HG03095 (cell line): Measurements from ENCODE around the gene NBEAL1.
"Not testable (repeated sequence)": the region's sequence is repeated elsewhere in the genome, so short reads cannot be mapped to it uniquely, and the experiment has no call there.

ENCODE experiments used
- ATAC-seq: cut with Tn5 transposase; IDR thresholded peaks from one replicate; pipeline ENCODE4 v1.9.1; 2021; ENCODE audit warnings: moderate library complexity; ENCODE audit not compliant: unreplicated experiment

NBEAL1 gene

DNA sequence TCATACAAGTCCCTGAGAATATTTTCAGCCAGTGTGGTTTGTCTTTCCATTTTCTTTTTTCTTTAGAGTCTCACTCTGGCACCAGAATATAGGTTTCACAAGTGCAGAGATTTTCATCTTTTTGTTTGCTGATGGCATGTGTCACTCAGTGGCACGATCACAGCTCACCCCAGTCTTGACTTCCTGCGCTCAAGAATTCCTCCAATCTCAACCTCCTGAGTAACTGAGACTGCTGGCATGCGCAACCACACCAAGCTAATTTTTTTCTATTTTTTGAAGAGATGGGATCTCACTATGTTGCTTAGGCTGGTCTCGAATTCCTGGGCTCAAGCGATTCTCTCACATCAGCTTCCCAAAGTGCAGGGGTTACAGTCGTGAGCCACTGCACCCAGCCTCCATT, 23.9 kb downstream of the NBEAL1 start:
- ATAC-seq, result no peak

DNA sequence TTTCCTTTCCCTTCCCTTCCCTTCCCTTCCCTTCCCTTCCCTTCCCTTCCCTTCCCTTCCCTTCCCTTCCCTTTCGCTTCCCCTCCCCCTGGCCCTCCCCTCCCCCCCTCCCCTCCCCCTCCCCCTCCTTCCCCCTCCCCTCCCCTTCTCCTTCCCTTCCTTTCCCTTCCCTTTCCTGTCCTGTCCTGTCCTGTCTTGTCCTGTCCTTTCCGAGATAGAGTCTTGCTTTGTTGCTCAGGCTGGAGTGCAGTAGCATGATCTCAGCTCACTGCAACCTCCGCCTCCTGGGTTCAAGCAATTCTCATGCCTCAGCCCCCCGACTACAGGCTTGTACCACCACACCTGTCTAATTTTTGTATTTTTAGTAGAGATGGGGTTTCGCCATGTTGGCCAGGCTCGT, 24.5 kb downstream of the NBEAL1 start:
- ATAC-seq, result not testable (repeated sequence)

- ATAC-seq, result no peak
These were observed 26.4 kb downstream of the NBEAL1 start for GRCh38 chr2:203040966-203041521.

DNA sequence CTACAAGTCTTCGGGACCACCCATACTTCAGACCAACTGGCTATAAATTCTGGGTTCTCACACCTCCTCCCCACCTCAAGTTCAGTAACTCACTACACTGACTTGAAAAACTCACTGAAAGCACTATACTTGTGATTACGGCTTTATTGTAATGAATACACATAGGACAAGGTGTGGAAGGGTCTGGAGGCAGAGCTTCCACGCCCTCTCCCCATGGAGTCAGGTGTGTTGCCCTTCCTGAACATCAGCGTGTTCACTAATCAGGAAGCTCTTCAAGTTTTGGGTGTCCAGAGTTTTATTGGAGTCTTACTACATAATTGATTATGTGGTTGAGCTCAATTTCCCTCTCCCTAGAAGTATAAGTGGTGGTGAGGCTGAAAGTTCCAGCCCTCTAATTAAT, 27.5 kb downstream of the NBEAL1 start:
- ATAC-seq, result no peak

DNA sequence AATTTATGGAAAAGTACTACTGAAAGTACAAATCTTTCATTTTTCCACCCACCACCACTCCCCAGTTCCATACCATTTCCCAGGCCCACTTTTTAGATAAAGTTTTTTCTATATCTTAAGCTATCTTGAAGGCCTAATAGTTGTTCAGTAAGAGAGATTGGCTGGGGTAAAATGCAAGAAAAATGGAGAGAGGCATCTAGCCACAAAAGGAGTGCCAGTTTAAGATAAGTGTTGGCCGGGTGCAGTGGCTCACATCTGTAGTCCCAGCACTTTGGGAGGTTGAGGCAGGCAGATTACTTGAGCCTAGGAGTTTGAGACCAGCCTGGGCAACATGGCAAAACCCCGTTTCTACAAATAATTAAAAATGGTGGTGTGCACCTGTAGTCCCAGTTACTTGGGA, 28.6 kb downstream of the NBEAL1 start:
- no peak for ATAC-seq

DNA sequence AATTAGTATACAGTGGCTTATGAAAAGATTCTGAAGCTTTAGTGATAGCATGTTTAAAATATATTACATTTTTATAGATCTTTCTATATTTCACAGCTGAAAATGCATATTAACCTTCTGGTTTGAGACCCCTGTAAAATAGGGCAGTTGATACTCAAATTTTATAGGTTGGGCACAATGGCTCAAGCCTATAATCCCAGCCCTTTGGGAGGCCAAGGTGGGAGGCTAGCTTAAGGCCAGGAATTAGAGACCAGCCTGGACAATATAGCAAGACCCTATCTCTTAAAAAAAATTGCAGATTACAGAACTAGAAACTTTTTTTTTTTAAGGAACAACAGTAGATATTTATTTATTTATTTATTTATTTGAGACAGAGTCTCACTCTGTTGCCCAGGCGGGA, 31.2 kb downstream of the NBEAL1 start:
- ATAC-seq, result no peak

- no peak for ATAC-seq
These were observed 37.9 kb downstream of the NBEAL1 start for GRCh38 chr2:203052539-203052938.

- no peak for ATAC-seq
These were observed 45.0 kb downstream of the NBEAL1 start for GRCh38 chr2:203059567-203060240.

DNA sequence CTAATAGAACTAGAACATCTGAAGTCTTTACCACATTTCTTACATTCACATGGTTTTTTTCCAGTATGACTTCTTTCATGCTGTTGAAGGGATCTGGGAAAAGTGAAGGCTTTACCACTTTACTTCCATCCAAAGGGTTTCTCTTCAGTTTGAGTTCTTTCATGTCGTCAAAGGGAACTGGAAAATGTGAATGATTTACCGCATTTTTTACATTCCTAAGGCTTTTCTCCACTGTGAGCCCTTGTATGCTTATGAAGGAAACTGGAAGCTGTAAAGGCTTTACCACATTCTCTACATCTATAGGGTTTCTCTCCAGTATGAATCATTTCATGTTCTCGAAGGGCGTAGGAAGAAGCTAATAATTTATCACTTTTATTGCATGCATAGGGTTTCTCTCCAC, 46.7 kb downstream of the NBEAL1 start:
- no peak for ATAC-seq

GRCh38 chr2:203062126-203062525, 47.5 kb downstream of the NBEAL1 start:
- ATAC-seq, result no peak

DNA sequence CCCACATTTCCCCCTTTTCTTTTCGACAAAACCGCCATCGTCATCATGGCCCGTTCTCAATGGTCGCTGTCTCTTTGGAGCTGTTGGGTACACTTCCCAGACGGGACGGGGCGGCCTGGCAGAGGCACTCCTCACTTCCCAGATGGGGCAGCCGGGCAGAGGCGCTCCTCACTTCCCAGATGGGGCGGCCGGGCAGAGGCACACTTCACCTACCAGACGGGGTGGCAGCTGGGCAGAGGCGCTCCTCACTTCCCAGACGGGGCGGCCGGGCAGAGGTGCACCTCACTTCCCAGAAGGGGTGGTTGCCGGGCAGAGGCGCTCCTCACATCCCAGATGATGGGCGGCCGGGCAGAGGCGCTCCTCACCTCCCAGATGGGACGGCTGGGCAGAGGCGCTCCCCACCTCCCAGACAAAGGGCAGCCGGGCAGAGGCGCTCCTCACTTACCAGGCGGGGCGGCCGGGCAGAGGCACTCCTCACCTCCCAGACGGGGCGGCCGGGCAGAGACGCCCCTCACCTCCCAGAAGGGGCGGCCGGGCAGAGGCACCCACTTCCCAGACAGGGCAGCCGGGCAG, 51.9 kb downstream of the NBEAL1 start:
- not testable (repeated sequence) for ATAC-seq

DNA sequence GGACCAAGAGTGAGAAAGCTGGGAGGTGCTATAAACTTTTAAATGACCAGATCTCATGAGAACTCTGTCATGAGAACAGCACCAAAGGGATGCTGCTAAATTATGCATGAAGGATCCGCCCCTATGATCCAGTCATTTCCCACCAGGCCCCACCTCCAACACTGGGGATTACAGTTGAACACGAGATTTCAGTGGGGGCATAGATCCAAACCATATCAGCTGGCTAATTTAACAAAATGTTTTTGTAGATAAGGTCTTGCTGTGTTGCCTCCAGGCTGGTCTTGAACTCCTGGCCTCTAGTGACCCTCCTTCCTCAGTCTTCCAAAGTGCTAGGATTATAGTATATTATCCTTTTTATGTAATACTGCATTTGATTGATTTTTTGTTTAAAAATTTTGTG, 56.0 kb downstream of the NBEAL1 start:
- ATAC-seq, result no peak

- ATAC-seq, result no peak
These were observed 56.5 kb downstream of the NBEAL1 start for GRCh38 chr2:203071148-203071547.

GRCh38 chr2:203072371-203072770, 57.7 kb downstream of the NBEAL1 start:
- no peak for ATAC-seq

- no peak for ATAC-seq
These were observed 62.8 kb downstream of the NBEAL1 start for GRCh38 chr2:203077451-203077850.

- no peak for ATAC-seq
These were observed 65.9 kb downstream of the NBEAL1 start for GRCh38 chr2:203080447-203081045.

- no peak for ATAC-seq
These were observed 68.7 kb downstream of the NBEAL1 start for GRCh38 chr2:203083328-203083727.

DNA sequence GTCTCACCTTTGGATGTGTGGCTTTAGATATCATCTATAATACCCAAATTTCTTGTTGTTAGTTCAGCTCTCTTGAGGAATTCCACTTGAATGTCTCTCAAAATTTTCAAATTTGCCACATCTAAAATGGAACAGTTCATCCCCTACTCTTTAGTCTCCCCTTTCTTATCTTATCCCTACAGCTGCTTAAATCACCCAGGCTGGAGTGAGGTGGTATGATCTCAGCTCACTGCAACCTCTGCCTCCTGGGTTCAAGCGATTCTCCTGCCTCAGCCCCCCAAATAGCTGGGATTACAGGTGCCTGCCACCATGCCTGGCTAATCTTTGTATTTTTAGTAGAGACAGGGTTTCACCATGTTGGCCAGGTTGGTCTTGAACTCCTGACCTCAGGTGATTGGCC, 71.7 kb downstream of the NBEAL1 start:
- ATAC-seq, result not testable (repeated sequence)

DNA sequence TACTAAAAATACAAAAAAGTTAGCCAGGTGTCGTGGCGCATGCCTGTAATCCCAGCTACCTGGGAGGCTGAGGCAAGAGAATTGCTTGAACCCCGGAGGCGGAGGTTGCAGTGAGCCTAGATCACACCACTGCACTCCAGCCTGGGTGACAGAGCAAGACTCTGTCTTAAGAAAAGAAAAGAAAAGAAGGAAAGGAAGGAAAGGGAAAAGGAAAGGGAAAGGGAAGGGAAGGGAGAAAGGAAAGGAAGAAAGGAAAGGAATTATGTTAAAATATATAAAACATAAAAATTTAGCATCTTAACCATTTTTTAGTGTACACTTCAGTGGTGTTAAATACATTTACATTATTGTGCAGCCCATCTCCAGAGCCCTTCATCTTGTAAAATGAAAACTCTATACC, 76.0 kb downstream of the NBEAL1 start:
- ATAC-seq, result not testable (repeated sequence)

GRCh38 chr2:203097735-203098134, 83.1 kb downstream of the NBEAL1 start:
- ATAC-seq, result no peak

DNA sequence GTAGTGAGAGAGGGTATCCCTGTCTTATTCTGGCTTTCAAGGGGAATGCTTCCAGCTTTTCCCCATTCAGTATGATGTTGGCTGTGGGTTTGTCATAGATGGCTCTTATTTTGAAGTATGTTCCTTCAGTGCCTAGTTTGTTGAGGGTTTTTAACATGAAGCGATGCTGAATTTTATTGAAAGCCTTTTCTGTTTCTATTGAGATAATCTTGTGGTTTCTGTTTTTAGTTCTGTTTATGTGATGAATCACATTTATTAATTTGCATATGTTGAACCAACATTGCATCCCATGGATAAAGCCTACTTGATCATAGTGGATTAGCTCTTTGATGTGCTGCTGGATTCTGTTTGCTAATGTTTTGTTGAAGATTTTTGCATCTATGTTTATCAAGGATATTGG, 87.7 kb downstream of the NBEAL1 start:
- not testable (repeated sequence) for ATAC-seq

GRCh38 chr2:203104273-203104672, 89.6 kb downstream of the NBEAL1 start:
- ATAC-seq, result no peak
